Liver (tissue), 9 donors: ENCODE results near the gene TRPC4AP. TPM values are rescaled to one million over a fixed set of nuclear protein-coding genes. Genes with fewer than 3 reads are reported as not detected.

ENCODE experiments used
- DNase-seq: peaks from one replicate; pipeline ENCODE4 v3.0.0-alpha.2; 2017; ENCODE audit warnings: low spot score
- H3K27ac ChIP-seq, 2 donors: one replicate each; pipeline ENCODE4 v1.7.0; 2013; ENCODE audit warnings: inconsistent platforms in 2 of 2, low read length in 2 of 2, control low read depth in 1 of 2, low read depth in 1 of 2, mild to moderate bottlenecking in 1 of 2
- H3K27me3 ChIP-seq, 4 donors: one replicate each; pipeline versions ENCODE4 v1.6.1 to v1.7.0; 2013; ENCODE audit warnings: low read length in 3 of 4, inconsistent platforms in 1 of 4, mild to moderate bottlenecking in 1 of 4, moderate library complexity in 1 of 4; ENCODE audit not compliant: control insufficient read depth in 4 of 4, insufficient read depth in 4 of 4
- H3K36me3 ChIP-seq, 4 donors: one replicate each; pipeline versions ENCODE4 v1.6.1 to v1.7.0; 2013; ENCODE audit warnings: low read length in 3 of 4, mild to moderate bottlenecking in 3 of 4, low read depth in 1 of 4, moderate library complexity in 1 of 4; ENCODE audit not compliant: control insufficient read depth in 4 of 4, insufficient read depth in 3 of 4
- H3K4me1 ChIP-seq, 4 donors: one replicate each; pipeline versions ENCODE4 v1.6.1 to v1.7.0; 2013; ENCODE audit warnings: low read length in 3 of 4, mild to moderate bottlenecking in 3 of 4, moderate library complexity in 1 of 4; ENCODE audit not compliant: control insufficient read depth in 4 of 4, insufficient read depth in 4 of 4
- H3K4me3 ChIP-seq, 3 donors: one replicate each; pipeline versions ENCODE4 v1.6.1 to v1.7.0; 2013; ENCODE audit warnings: low read length in 3 of 3, control low read depth in 1 of 3, low read depth in 1 of 3, mild to moderate bottlenecking in 1 of 3
- H3K9ac ChIP-seq, 2 donors: one replicate each; pipeline ENCODE4 v1.7.0; 2013; ENCODE audit warnings: low read length in 2 of 2, mild to moderate bottlenecking in 2 of 2, moderate library complexity in 2 of 2, control low read depth in 1 of 2, low read depth in 1 of 2
- H3K9me3 ChIP-seq, 4 donors: one replicate each; pipeline versions ENCODE4 v1.6.1 to v1.7.0; 2013; ENCODE audit warnings: low read length in 3 of 4; ENCODE audit not compliant: control insufficient read depth in 4 of 4
- FOXA2 ChIP-seq: IDR thresholded peaks from 2 replicates; pipeline ENCODE4 v1.6.1; 2016; ENCODE audit warnings: antibody characterized with exemption
- GABPA ChIP-seq, 2 donors: IDR thresholded peaks in 1 of 2; conservative IDR thresholded peaks in 1 of 2; 2 replicates each; pipeline ENCODE4 v1.6.1; 2016; ENCODE audit warnings: antibody characterized with exemption in 2 of 2, mild to moderate bottlenecking in 1 of 2, moderate library complexity in 1 of 2
- HNF4A ChIP-seq, 2 donors: conservative IDR thresholded peaks; 2 replicates each; pipeline ENCODE4 v1.6.1; 2016; ENCODE audit warnings: antibody characterized with exemption in 2 of 2, mild to moderate bottlenecking in 2 of 2
- JUND ChIP-seq, 2 donors: IDR thresholded peaks; 2 replicates each; pipeline ENCODE4 v1.6.1; 2016; ENCODE audit warnings: antibody characterized with exemption in 2 of 2
- NR2F2 ChIP-seq: IDR thresholded peaks from 2 replicates; pipeline ENCODE4 v1.6.1; 2016; ENCODE audit warnings: antibody characterized with exemption
- RXRA ChIP-seq, 2 donors: IDR thresholded peaks; 2 replicates each; pipeline ENCODE4 v1.6.1; 2017 to 2018; ENCODE audit warnings: antibody characterized with exemption in 2 of 2, mild to moderate bottlenecking in 1 of 2
- SP1 ChIP-seq: IDR thresholded peaks from 2 replicates; pipeline ENCODE4 v1.6.1; 2018; ENCODE audit warnings: antibody characterized with exemption, mild to moderate bottlenecking
- TAF1 ChIP-seq: conservative IDR thresholded peaks from 2 replicates; pipeline ENCODE4 v1.6.1; 2016; ENCODE audit warnings: antibody characterized with exemption, mild to moderate bottlenecking
- YY1 ChIP-seq: IDR thresholded peaks from 2 replicates; pipeline ENCODE4 v1.6.1; 2016; ENCODE audit warnings: antibody characterized with exemption, mild to moderate bottlenecking
- WGBS: extraction: QIAGEN DNeasy Blood & Tissue Kit; methylation state at CpG from one replicate; pipeline ENCODE4 v1.1.7; 2013; 5-methylcytosine and 5-hydroxymethylcytosine counted together
- polyA plus RNA-seq, 2 donors: library from polyadenylated mRNA; stranded (reverse) in 1 of 2; unstranded in 1 of 2; fragments of 200-250 nt in 1 of 2; fragments of >200 nt in 1 of 2; fragmentation: Nextera tagmentation in 1 of 2; extraction: Ambion mirVana in 1 of 2; gene quantifications; one replicate each; pipeline versions ENCODE4 v1.2.1 to v1.2.3, GENCODE V29; 2013 to 2015
- total RNA-seq, 2 donors: library from RNA; depleted of rRNA; stranded (reverse); fragments of >200 nt; gene quantifications; one replicate each; pipeline ENCODE4 v1.2.3, GENCODE V29; 2014
- TF ChIP-seq, protein P1 (sequence below): IDR thresholded peaks from 2 replicates; pipeline ENCODE4 v1.6.1; 2016; ENCODE audit warnings: antibody characterized with exemption
- TF ChIP-seq, protein P2 (sequence below): IDR thresholded peaks from 2 replicates; pipeline ENCODE4 v1.6.1; 2016; ENCODE audit warnings: antibody characterized with exemption
- donor health status: healthy.
- donor health status: healthy.
- donor health status: healthy.
- donor health status: healthy.
- donor health status: healthy.

The TRPC4AP gene
- total and polyA plus RNA-seq, 4 donors, result 26.3 to 57.2 (median 33.8) TPM

DNA sequence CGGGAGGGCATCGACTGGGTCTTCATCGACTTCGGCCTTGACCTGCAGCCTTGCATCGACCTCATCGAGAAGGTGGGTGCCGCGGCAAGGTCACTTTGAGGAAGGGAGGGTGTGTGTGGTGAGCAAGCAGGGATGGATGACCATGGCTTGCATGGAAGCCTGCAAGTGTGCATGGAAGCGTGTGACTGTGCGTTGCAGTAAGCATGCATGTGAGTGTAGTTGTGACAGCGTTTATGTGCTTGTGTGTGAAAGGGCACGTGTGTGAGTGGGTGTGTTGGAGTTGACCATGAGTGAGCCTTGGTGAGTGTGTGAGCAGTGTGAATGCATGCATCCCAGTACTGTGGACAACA is 104.4 kb downstream of the TRPC4AP start (continued):
- TF ChIP-seq, protein P1, sequence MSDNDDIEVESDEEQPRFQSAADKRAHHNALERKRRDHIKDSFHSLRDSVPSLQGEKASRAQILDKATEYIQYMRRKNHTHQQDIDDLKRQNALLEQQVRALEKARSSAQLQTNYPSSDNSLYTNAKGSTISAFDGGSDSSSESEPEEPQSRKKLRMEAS, result no peak
- TF ChIP-seq TAF1, result no peak
- TF ChIP-seq RXRA (IDR thresholded peaks at IDR 0.05), result no peak

DNA sequence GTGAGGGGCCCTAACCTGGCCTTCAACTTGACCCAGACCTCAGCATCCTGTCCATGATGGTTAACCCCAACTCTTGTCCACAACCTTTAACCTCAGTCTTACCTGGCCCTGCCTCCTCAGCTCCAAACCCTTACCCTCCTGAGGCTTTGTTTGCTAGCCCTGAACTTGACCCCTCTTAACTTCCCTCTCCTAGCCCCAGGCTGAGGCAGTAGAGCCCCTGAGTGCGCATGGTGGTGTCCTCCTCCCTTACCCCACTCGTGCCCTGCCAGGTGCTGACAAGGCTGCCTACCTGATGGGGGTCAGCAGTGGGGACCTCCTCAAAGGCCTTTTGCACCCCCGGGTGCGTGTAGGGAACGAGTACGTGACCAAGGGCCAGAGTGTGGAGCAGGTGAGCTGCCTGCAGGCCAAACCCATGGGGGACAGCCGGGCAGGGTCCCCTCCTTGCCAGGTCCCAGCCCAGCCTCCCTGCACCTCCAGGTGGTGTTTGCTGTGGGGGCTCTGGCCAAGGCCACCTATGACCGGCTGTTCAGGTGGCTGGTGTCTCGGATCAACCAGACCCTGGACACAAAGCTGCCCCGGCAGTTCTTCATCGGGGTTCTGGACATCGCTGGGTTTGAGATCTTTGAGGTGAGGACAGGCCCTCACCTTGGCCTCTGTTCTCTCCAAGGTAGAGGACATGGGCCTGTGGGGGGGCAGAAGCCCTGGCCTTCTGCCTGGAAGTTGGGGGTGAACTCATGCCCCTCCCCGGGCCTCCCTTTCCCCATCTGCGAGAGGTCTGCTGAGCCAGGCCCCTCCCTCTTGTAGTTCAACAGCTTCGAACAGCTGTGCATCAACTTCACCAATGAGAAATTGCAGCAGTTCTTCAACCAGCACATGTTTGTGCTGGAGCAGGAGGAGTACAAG is 105.1 kb downstream of the TRPC4AP start:
- Histone ChIP-seq H3K9ac (no peak overlapping the region), H3K4me1 (peaks cover 0 to 4% (median 0%) of the 10 kb centered on the region in 4 donors), H3K9me3 (no peaks in the 10 kb centered on the region), H3K36me3 (no peaks in the 10 kb centered on the region), H3K4me3 (no peak overlapping the region), H3K27ac (no peak overlapping the region), H3K27me3 (peaks cover 0 to 2% (median 0%) of the 10 kb centered on the region in 4 donors)
- 75% methylated on average over 15 of the region's 15 CpGs for WGBS
- no peak for TF ChIP-seq NR2F2
- no peak for TF ChIP-seq HNF4A (conservative IDR thresholded peaks at IDR 0.05)
- TF ChIP-seq SP1, result no peak
- TF ChIP-seq JUND (IDR thresholded peaks at IDR 0.05), result no peak
- no peak for DNase-seq

DNA sequence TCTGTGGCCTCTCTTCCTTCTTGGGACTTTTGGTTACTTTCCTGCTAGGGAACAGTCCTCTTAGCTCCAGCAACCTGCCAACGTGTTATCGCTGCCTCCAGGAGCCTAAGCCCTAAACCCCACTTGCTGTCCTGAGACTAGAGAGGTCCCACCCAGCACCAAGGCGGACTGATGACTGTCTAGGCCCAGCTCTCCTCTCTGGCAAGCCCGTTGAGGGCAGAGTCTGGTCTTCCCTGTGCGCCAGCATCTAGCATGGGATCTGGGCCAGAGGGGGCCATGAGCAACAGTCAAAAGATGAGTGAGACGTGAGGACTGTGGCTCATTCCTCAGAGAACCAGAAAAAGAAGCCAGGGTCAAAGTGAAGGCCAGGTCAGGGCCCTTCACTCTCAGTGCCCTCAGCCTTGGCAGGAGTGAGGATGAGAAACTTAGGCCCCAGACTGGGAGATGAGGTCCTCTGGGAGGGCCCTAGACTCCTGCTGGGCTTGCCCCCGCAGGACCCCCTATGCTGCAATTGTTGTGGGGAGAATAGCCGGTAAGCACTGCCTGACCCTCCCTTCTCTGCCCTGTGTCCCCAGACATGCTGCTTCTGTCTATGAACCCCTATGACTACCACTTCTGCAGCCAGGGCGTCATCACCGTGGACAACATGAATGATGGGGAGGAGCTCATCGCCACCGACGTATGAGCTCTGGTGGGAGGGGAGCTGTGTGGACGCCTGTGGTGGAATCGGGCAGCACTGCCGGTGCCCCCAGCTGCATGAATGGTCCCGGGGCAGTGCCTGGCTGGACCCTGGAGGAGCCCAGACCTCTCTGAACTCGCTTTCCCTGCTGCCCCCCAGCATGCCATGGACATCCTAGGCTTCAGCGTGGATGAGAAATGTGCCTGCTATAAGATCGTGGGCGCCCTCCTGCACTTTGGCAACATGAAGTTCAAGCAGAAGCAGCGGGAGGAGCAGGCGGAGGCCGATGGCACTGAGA is 106.0 kb downstream of the TRPC4AP start:
- no peak overlapping the region for H3K27ac ChIP-seq
- peaks cover 0 to 4% (median 0%) of the 10 kb centered on the region in 4 donors for H3K4me1 ChIP-seq
- no peak for DNase-seq
- H3K9ac ChIP-seq, result no peak overlapping the region
- H3K9me3 ChIP-seq, result no peaks in the 10 kb centered on the region
- peaks cover 0 to 2% (median 0%) of the 10 kb centered on the region in 4 donors for H3K27me3 ChIP-seq
- no peaks in the 10 kb centered on the region for H3K36me3 ChIP-seq
- TF ChIP-seq FOXA2, result no peak
- TF ChIP-seq GABPA (IDR thresholded peaks at IDR 0.05 in 1 of 2, conservative IDR thresholded peaks at IDR 0.05 in 1 of 2), result no peak
- TF ChIP-seq, protein P2, sequence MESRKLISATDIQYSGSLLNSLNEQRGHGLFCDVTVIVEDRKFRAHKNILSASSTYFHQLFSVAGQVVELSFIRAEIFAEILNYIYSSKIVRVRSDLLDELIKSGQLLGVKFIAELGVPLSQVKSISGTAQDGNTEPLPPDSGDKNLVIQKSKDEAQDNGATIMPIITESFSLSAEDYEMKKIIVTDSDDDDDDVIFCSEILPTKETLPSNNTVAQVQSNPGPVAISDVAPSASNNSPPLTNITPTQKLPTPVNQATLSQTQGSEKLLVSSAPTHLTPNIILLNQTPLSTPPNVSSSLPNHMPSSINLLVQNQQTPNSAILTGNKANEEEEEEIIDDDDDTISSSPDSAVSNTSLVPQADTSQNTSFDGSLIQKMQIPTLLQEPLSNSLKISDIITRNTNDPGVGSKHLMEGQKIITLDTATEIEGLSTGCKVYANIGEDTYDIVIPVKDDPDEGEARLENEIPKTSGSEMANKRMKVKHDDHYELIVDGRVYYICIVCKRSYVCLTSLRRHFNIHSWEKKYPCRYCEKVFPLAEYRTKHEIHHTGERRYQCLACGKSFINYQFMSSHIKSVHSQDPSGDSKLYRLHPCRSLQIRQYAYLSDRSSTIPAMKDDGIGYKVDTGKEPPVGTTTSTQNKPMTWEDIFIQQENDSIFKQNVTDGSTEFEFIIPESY, result no peak
- TF ChIP-seq YY1, result no peak
- TF ChIP-seq JUND (IDR thresholded peaks at IDR 0.05), result no peak
- WGBS, result 77% methylated on average over 24 of the region's 24 CpGs
- no peak overlapping the region for H3K4me3 ChIP-seq
